Hepatocyte (in vitro differentiated cells): ENCODE results near the gene TMEM145. TPM values are rescaled to one million over a fixed set of nuclear protein-coding genes. Genes with fewer than 3 reads are reported as not detected.
A peak's percentile ranks its signal among the peaks of the same experiment; 100 is the strongest.

Experiments
- DNase-seq: peaks from one replicate; pipeline ENCODE4 v3.0.0-alpha.2; 2016; ENCODE audit warnings: low spot score
- H2AFZ ChIP-seq: fragments of 200-600 bp; sonication (generic); 2 replicates; pipeline ENCODE4 v1.6.0; 2016; ENCODE audit warnings: antibody characterized with exemption, mild to moderate bottlenecking
- H3K27ac ChIP-seq: fragments of 200-600 bp; sonication (generic); 2 replicates; pipeline ENCODE4 v1.5.1; 2016; ENCODE audit warnings: mild to moderate bottlenecking
- H3K27me3 ChIP-seq: fragments of 200-600 bp; sonication (generic); 2 replicates; pipeline ENCODE4 v1.6.1; 2016
- H3K36me3 ChIP-seq: fragments of 200-600 bp; sonication (generic); replicated peaks from 2 replicates; pipeline ENCODE4 v1.5.1; 2016; ENCODE audit warnings: low read depth; ENCODE audit not compliant: insufficient read depth
- H3K4me1 ChIP-seq: fragments of 200-600 bp; sonication (generic); 2 replicates; pipeline ENCODE4 v1.5.1; 2016; ENCODE audit warnings: mild to moderate bottlenecking, moderate library complexity; ENCODE audit not compliant: insufficient read depth
- H3K4me2 ChIP-seq: fragments of 200-600 bp; sonication (generic); 2 replicates; pipeline ENCODE4 v1.6.0; 2016
- H3K4me3 ChIP-seq: fragments of 200-600 bp; sonication (generic); 2 replicates; pipeline ENCODE4 v1.5.1; 2016; ENCODE audit warnings: mild to moderate bottlenecking
- H3K79me2 ChIP-seq: fragments of 200-600 bp; sonication (generic); 2 replicates; pipeline ENCODE4 v1.6.0; 2017; ENCODE audit warnings: mild to moderate bottlenecking
- H3K9me2 ChIP-seq: fragments of 200-600 bp; sonication (generic); replicated peaks from 2 replicates; pipeline ENCODE4 v1.6.0; 2017; ENCODE audit warnings: mild to moderate bottlenecking; ENCODE audit not compliant: insufficient read depth
- H3K9me3 ChIP-seq: fragments of 200-600 bp; sonication (generic); 2 replicates; pipeline ENCODE4 v1.5.1; 2016; ENCODE audit warnings: low read depth, mild to moderate bottlenecking
- H4K20me1 ChIP-seq: fragments of 200-600 bp; sonication (generic); 2 replicates; pipeline ENCODE4 v1.6.0; 2016; ENCODE audit warnings: mild to moderate bottlenecking; ENCODE audit not compliant: insufficient read depth, poor library complexity, severe bottlenecking
- EZH2 ChIP-seq: fragments of 200-600 bp; sonication (generic); IDR thresholded peaks from 2 replicates; pipeline ENCODE4 v1.6.1; 2016; ENCODE audit warnings: antibody characterized with exemption, mild to moderate bottlenecking, borderline replicate concordance
- EZH2phosphoT487 ChIP-seq: fragments of 200-600 bp; sonication (generic); IDR thresholded peaks from one replicate; pipeline ENCODE4 v1.6.1; 2018; ENCODE audit warnings: antibody characterized with exemption, mild to moderate bottlenecking, low read depth, moderate library complexity; ENCODE audit not compliant: unreplicated experiment, severe bottlenecking
- WGBS: methylation state at CpG from one replicate; pipeline ENCODE4 v1.1.6; 2016; ENCODE audit warnings: low lambda C conversion rate; ENCODE audit errors: missing lambda C conversion rate; 5-methylcytosine and 5-hydroxymethylcytosine counted together
- polyA plus RNA-seq: library from polyadenylated mRNA; unstranded; fragments of >200 nt; fragmentation: Nextera tagmentation; extraction: Ambion mirVana; gene quantifications from 2 replicates; pipeline ENCODE4 v1.2.1, GENCODE V29; 2016
- total RNA-seq: library from RNA; depleted of rRNA; stranded (reverse); fragments of >200 nt; gene quantifications from 2 replicates; pipeline ENCODE4 v1.2.3, GENCODE V29; 2014
- TF ChIP-seq, protein P1 (sequence below): fragments of 200-600 bp; sonication (generic); IDR thresholded peaks from 2 replicates; pipeline ENCODE4 v1.5.1; 2016; ENCODE audit warnings: antibody characterized with exemption, mild to moderate bottlenecking; ENCODE audit not compliant: poor library complexity

The TMEM145 gene
- total and polyA plus RNA-seq, 2 experiments from 2014 or later = 0.40 TPM; not detected in 1

DNA sequence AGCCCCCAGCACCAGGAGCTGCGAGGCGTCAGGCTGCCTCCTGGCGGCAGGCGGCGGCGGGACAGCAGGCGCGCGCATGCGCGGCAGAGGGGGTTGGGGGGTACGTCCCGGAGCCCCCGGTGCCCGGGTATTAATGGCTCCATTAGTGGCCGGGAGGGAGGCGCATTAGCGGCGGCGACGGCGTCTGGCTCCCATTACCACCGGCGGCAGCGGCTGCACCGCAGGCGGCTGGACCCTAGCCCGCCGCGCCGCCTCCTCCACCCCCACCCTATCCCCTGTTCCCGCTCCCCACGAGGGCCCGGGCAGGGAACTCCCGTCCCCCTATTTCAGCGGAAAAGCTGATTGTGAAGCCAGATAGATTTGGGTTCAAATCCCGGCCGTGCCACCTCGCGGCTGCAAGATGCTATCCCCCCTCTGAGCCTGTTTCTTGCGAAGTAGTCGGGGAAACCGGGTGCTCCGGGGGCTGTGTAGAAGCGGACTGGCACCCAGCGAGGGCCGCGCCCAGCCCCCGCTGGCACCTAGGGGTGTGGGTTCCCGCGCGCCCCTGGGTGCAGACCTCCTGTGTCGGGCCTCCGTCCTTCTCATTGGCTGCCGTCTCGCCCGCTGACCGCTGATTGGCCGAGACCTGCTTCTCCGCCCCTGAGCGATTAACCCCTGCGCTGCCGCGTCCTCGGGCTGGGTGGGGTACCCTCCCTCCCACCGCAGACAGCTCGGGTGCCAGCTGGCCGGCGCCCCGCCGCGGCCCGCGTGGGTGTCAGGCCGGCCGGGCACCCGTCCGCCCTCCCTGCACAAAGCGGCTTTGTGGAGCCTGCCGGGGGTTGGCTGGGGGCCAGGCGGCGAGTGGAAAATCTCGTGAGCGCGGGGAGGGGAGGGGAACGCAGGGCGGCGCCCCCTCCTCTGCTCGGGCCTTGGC is 33.0 kb upstream of the TMEM145 start:
- peaks cover 56% of the 10 kb centered on the region for H3K4me1 ChIP-seq
- H3K4me3 ChIP-seq = peak overlapping the region; percentile 99
- WGBS = 1% methylated on average over 54 of the region's 89 CpGs
- H3K27me3 ChIP-seq = no peaks in the 10 kb centered on the region
- peak; percentile 93 for DNase-seq
- H3K36me3 ChIP-seq = no peaks in the 10 kb centered on the region
- peak overlapping the region; percentile 94 for H3K4me2 ChIP-seq
- no peaks in the 10 kb centered on the region for H3K9me2 ChIP-seq
- peak overlapping the region; percentile 99 for H3K27ac ChIP-seq
- peaks cover 60% of the 10 kb centered on the region for H3K79me2 ChIP-seq
- no peaks in the 10 kb centered on the region for H3K9me3 ChIP-seq
- H2AFZ ChIP-seq = peak overlapping the region; percentile 58
- TF ChIP-seq EZH2 (no peak), EZH2phosphoT487 (no peak)
- TF ChIP-seq, protein P1, sequence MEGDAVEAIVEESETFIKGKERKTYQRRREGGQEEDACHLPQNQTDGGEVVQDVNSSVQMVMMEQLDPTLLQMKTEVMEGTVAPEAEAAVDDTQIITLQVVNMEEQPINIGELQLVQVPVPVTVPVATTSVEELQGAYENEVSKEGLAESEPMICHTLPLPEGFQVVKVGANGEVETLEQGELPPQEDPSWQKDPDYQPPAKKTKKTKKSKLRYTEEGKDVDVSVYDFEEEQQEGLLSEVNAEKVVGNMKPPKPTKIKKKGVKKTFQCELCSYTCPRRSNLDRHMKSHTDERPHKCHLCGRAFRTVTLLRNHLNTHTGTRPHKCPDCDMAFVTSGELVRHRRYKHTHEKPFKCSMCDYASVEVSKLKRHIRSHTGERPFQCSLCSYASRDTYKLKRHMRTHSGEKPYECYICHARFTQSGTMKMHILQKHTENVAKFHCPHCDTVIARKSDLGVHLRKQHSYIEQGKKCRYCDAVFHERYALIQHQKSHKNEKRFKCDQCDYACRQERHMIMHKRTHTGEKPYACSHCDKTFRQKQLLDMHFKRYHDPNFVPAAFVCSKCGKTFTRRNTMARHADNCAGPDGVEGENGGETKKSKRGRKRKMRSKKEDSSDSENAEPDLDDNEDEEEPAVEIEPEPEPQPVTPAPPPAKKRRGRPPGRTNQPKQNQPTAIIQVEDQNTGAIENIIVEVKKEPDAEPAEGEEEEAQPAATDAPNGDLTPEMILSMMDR = peak; percentile 97
- H4K20me1 ChIP-seq = peaks cover 9% of the 10 kb centered on the region

DNA sequence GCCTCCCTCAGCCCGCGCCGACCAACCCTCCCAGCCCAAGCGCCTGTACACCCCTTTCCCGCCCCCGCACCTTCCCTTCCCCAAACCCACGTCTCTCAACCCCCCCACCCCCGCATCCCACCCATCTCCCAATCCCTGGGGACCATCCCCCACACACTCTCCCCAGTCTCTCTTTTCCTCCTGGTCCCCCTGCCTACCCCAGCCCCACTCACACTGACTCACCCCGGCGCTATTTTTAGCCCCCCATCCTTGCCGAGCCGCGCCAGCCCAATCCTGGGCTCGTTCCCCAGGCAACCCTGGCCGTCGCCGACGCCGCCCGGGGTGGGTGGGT is 32.3 kb upstream of the TMEM145 start:
- Histone ChIP-seq H3K79me2 (peaks cover 60% of the 10 kb centered on the region), H4K20me1 (peaks cover 13% of the 10 kb centered on the region), H3K4me3 (peak overlapping the region; percentile 99), H3K36me3 (no peaks in the 10 kb centered on the region), H3K9me3 (no peaks in the 10 kb centered on the region), H3K27ac (peak overlapping the region; percentile 99), H3K4me2 (peak overlapping the region; percentile 94), H3K27me3 (no peaks in the 10 kb centered on the region), H2AFZ (no peak overlapping the region), H3K4me1 (peaks cover 62% of the 10 kb centered on the region), H3K9me2 (no peaks in the 10 kb centered on the region)
- WGBS = 0% methylated on average over 3 of the region's 20 CpGs
- TF ChIP-seq EZH2phosphoT487 = no peak
- TF ChIP-seq EZH2 = no peak
- TF ChIP-seq, protein P1 = no peak
- DNase-seq = no peak

DNA sequence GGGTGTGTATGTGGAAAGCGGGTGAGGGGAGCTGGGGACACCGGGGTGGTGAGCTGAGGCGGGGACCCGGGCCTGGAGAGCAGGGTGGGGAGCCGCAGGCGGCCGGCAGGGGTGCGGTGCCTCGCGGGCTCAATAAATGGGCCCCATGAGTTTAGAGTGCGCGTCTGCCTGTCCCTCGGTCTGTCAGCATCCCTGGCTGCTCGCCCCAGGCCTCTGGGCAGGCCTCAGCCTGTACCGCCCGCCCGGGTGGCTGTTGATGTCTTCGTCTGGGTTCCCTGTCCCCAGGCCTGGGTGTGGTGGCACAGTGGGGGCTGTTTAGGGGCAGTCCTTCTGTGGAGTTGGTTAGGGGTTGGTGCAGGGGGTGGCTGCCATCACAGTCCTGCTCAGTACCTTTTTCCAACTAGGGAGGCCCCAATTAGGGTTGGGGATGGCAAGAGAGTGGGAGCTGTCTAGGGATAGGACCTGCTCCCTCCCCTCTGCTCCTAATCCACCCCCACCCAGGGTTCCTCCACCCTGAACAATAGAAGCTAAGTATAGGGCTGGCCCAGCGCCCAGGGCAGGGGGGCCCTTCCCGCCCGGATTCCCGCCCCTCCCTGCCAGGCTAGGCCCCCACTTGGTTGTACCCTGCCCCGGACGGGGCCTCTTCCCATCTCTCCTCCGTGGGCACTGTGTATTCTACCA is 31.8 kb upstream of the TMEM145 start:
- Histone ChIP-seq H3K4me3 (peak overlapping the region; percentile 41), H2AFZ (no peak overlapping the region)
- DNase-seq = peak; percentile 81

More for the DNA sequence above, 31.8 kb upstream of the TMEM145 start:
- Histone ChIP-seq H3K9me3 (no peaks in the 10 kb centered on the region), H3K27ac (peak overlapping the region; percentile 99), H3K4me2 (peak overlapping the region; percentile 94), H3K27me3 (no peaks in the 10 kb centered on the region), H3K9me2 (no peaks in the 10 kb centered on the region), H3K79me2 (peaks cover 60% of the 10 kb centered on the region), H3K4me1 (peaks cover 67% of the 10 kb centered on the region), H3K36me3 (no peaks in the 10 kb centered on the region), H4K20me1 (peaks cover 18% of the 10 kb centered on the region)
- no peak for TF ChIP-seq EZH2
- TF ChIP-seq, protein P1 = no peak
- WGBS = 13% methylated on average over 9 of the region's 25 CpGs
